CD4-positive, alpha-beta T cell treated with Interleukin-15 for 1 hour (primary cell): ENCODE data around the gene GRIK1.

Source experiments
- DNase-seq: peaks from one replicate; pipeline ENCODE4 v3.0.0-alpha.2; 2020

The GRIK1 gene

DNA sequence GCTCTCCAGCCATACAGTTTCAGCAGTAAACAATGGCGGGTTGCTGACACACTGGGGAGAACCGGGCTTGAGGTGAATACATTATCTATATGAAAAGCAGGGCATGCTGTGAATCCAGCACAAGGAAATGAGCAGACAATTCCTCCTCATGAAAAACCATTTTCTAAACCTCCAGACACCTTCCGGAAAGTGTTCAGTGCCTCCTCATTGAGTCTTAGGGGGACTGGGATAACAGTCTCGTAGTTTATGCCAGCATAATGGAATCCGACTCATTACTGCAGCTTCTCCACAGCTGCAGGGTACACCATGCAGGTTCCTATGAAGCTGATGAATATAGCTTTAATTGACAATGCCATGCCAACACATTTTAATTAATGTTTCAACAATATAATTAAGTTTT lies 356.9 kb downstream of the GRIK1 start:
- DNase-seq, result no peak

DNA sequence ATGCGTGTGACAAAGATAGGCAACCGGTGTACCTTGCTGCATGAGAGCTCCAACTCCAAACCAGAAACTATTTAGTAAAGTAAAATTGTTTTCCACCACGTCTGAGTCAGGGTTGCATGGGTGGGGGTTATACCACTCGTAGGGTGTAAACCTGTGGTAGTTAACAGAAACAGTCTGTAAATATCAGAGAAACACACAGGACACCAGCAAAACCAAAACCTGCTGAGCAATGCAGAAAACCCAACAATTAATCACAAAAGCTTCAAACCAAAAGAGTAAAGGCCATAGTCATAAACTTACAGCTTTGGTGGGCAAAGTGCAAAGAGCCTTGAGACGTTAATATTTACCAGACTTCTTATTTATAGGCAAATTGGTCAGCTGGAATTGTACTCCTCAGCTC lies 358.4 kb downstream of the GRIK1 start:
- DNase-seq, result no peak

GRCh38 chr21:29580732-29581285 lies 359.0 kb downstream of the GRIK1 start:
- no peak for DNase-seq

DNA sequence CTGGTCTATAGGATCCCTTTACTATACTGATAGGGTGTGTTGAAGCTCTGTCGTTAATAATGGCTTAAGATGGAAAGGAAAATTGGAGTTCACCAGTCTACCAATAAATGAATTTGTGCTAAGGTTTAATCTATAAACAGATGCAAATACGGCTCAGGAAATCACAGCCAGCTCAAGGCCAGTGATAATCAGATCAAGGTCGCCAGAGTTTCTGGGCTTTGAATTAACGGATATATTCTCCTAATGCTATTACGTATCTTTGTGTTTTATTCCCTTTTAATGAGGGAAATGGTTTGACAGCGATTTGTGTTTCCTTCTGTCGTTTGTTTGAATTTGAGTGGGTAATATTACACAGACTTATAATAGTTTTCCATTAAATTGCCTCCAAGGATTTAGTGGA lies 361.5 kb downstream of the GRIK1 start:
- no peak for DNase-seq

DNA sequence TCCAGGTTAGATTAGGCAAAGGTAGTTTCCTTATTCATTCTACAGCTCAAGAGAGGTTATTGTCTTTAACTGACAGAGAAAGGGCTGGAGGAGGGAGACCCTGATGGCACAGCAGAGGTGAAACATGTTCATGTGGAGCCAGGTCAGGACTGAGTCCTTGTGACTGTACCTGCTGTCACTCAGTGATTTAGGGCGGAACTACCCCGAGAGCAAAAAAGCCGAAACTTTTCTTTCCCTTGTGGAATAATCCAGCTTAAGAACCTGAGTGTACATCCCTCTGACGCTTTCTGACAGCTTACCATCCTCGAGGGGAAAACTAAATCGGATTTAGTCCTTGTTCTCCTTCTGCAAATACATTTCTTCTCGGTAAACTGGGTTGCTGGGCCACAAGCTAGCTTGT lies 367.8 kb downstream of the GRIK1 start:
- DNase-seq, result no peak

DNA sequence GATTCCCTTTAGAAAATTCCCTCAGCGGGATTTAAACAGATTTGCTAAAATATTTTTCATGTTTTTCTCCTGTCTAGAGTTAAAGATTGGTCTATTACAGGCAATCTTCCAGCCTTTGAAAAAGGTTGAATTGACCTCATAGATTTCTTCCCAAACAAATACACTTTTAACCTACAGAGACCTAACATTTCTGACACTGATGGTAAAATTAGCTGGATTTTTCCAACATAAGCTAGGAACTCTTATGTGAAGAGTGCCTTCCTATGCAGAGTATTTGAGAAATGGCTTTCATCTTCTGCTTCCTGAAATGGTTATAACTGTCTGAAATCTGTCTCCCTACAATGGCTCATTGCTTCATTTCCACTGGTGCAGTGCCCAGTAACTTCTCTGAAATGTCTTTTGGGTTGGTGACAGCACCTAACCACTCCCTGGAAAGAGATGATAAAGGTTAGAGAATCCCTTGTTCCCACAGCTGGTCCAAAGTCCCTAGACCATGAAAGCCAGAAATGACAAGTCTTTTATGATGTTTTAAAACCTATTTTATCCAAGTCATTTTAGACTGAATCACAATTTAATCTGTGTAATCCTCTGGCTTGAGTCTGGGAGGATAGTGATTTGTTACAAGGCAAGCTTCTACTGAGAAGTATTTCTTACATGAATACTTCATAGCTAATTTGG lies 371.6 kb downstream of the GRIK1 start:
- no peak for DNase-seq

DNA sequence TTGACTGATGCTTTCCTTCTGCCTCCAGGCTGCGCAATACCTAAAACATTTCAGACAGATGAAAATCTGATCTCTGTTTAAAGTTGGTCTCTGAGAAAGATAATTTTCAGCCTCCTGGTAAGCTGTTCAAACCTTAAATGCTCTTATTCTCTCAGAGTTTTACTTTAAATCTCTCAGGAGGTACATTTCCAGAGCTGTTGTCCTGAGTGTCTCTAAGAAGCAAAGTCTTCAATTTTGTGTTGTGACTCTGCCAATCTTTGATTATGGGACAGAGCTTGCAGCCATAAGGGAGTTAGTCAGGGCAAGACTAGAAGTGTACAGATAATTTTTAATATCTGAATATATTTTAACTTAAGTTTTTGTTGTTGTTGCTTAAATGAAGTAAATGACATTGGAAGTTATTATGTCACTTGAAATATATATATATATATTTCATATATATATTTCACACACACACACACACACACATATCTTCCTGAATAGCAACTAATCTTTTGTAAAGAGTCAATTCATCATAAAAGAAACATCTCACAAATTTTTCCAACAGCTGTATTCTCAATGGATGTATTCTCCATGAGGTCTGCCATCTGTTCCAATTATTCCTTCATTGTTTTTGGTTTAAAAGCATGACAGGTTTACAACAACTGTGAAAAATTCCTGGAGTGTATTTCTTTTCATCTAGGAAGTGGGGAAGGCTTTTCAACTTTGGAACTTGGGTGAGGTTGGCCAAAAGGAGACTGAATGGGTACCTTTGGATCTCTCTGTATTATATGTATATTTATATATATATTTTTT lies 381.7 kb downstream of the GRIK1 start:
- DNase-seq, result no peak

DNA sequence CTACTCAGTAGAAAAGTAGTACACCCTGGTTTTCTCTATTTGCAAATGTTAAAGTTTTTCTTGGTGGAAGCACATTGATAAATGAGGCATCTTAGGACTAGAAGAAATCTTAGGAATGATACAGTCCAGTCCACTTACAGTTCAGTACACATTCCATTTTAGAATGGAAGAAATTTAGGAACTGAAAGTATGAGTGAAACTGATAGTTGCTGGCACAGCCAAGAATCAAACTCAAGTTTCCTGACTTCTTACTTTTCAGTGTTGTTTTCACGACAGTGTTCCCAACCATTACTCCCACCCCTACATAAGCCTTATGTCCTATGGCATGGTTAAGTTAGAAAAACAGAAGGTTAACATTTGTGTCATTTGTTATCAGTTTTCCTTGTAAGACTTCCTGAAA lies 382.6 kb downstream of the GRIK1 start:
- DNase-seq, result no peak

DNA sequence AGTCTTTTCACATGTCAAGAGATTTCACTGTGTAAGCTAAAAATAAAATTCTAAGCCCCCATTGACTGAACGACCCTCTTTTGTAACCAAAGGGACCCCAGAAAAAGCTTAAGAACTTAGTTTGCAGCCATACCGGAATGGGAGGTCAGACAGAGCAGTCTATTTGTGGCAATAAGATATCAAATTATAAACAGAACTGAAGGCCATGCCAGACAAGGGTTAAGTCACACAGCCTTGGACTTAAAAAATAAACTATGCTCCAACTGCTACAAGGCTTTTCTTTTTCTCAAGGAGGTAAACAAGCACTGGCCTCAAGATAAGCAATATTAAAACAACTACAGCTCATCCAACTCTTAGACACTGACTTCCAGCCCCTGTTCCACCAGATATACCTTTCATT lies 384.2 kb downstream of the GRIK1 start:
- no peak for DNase-seq

DNA sequence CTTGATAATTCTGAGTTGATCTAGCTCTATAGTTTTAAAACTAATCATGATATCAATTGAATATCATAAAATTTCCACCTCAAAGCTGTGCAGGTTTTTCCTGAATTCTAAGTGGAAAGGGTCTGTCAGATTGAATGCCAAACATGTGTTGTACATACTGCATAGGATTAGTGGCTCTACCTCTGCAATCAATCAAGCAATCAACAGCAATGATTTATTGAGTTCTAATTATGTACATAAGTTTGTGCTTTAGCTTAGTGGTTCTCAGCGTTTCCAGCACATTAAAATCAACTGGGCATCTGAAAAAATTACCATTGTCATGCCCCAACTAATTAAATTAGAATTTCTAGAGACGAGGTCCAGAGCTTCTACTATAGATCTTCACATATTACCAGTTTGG lies 389.6 kb downstream of the GRIK1 start:
- DNase-seq, result no peak

DNA sequence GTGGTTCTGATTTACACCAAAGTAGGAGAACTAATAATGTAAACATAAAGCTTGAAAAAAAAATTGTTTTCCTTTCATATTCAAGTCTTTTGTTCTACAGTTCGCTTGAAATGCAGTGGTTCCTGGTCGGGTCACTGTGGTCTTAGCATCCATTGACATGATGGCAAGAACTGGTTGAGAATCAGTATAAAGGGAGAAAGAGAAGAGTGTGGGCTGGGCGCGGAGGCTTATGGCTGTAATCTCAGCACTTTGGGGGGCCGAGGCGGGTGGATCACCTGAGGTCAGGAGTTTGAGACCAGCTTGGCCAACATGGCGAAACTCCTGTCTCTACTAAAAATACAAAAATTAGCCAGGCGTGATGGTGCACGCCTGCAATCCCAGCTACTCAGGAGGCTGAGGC lies 390.2 kb downstream of the GRIK1 start:
- no peak for DNase-seq

DNA sequence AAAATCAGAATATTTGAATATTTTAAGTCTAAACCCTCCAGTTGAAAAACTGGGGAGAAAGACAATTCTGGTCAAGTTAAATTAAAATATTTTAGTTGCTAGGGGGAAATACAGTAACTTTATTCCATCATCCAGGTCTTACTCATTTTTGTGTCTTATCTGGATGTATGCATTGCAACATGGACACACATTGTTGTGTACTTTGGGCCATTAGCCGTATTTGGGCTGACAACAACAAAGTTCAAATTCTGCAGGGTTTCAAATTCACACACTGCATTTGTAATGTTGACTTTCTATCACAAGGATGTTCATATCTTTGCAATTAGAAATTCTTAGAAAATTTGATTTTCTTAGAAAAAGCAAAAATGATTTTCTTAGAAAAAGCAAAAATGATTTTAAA lies 391.8 kb downstream of the GRIK1 start:
- DNase-seq, result no peak

GRCh38 chr21:29546071-29546470 lies 393.7 kb downstream of the GRIK1 start:
- DNase-seq, result no peak

DNA sequence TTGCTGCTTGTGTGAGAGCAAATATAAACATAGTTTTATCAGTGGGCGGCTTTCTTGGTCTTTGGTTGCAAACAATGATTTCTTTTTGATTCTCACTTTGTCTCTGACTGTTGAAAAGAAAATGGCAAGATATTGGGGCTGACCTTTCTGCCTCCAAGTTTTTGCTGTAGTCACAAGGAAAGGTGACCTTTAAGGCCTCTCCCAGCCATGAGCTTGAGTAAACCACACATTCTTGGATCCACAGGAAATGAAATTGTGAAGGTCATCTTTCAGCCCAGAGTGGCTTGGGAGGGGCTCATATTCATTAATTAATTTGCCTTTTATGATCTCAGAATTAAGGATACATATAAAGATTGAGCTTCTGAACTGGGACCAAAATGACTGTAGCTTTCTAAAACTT lies 399.5 kb downstream of the GRIK1 start:
- DNase-seq, result no peak

DNA sequence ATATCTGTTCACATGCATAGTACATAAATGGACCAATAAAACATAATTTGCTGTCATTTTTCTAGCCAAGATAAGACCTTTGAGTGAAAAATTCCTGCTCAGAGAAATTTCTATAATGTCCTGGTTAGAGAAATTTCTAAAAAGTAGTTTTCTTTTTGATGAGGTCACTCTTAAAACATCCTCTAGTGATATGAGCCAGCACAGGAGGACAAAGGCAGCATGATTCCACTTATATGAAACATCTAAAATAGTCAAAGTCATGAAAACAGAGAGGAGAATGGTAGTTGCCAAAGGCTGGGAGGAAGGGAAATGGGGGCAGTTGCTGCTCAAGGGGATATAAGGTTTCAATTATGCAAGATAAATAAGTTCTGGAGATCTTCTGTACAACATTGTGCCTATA lies 401.7 kb downstream of the GRIK1 start:
- DNase-seq, result no peak

- DNase-seq, result no peak
These were observed 405.3 kb downstream of the GRIK1 start for GRCh38 chr21:29534448-29534847.

GRCh38 chr21:29529139-29529538 lies 410.7 kb downstream of the GRIK1 start:
- DNase-seq, result no peak

DNA sequence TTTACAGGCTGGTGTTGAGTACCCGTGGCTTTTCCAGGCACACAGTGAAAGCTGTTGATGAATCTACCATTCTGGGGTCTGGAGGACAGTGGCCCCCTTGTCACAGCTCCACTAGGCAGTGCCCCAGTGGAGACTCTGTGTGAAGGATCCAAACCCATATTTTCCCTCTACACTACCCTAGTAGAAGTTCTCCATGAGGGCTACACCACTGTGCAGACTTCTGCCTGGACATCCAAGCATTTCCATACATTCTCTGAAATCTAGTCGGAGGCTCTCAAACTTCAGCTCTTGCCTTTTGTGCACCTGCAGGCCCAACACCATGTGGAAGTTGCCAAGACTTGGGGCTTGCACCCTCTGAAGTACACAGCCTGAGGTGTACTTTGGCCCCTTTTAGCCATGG lies 413.3 kb downstream of the GRIK1 start:
- DNase-seq, result no peak

DNA sequence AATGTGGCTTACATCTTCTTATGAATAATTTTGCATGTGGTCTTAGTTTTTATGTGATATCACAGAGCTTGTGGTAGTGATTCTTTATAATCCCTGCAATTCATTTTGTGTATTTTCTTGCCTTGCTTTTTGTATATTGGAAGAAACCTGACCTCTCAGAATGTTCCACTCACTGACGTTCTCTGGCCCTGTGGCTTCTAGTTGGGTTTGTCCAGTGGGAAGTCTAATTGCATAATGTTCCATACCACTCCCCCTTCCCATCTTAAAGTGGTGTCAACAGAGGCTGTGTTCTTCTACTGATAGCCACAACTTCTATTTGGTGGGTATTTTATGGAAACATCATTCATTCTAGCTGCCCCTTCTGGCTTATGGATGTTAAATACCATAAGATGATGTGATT lies 415.7 kb downstream of the GRIK1 start:
- DNase-seq, result no peak

DNA sequence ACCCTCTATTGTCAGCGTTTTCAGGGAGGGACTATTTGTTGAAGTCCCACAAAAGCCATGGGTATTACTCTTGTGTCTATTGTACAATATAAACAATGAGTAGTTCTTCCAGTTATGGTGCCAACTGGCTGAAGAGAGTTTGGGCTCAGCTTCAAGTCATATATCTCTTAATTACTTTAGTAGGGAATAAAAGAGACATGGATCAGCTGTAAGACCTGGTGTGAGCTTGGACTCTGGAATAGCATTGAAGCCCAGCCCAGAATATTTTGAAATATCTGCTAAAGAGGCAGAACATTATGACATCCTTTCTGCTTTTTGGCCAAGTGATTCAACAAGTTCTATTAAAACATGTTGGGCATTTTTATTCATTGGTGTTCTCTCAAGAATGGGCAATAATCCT lies 416.1 kb downstream of the GRIK1 start:
- DNase-seq, result no peak

- DNase-seq, result no peak
These were observed 417.9 kb downstream of the GRIK1 start for GRCh38 chr21:29521872-29522271.

DNA sequence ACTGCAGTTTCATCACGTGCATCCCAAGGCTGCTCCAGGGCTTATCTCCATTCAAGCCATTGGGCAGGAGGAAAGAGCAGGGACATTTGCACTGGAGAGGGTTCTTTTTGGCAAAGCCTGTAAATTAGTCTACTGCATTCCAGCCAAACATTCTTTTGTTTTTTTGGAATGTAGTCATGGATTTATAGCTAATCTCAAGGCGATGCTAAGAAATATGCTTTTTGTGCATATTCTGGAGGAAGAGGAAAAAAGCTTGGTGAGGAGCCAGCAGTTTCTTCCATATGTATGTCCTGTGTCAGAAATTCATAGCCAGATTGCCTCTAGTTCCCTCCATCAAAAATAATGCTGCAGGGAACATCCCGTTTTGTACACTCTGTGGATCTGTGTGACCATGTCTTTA lies 419.6 kb downstream of the GRIK1 start:
- DNase-seq, result no peak

DNA sequence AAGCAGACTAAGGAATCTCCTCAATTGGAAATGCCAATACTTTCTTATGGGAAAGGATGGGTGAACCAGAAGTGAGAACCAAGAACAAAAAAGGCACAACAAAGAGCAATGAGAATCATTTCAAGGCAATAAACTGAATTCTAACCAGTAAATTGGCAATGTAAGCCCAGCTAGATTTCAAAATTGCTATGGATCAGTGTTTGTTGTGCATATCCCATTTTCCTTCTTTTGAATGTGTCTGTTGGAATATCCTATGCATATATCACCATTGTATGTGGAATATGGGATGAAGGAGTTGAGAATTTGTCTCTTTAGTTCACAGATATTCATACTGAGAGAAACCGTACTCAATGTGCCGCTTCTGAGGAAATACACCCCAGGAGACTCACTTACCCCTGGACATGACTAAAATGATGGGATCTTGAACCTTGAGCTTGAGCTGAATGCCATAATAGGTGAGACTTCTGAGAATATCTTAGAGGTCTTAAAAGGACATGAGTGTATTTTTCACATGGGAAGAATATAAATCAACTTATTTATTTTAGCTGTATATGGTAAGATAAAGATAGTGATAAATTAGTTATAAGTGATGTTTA lies 425.0 kb downstream of the GRIK1 start:
- DNase-seq, result no peak

DNA sequence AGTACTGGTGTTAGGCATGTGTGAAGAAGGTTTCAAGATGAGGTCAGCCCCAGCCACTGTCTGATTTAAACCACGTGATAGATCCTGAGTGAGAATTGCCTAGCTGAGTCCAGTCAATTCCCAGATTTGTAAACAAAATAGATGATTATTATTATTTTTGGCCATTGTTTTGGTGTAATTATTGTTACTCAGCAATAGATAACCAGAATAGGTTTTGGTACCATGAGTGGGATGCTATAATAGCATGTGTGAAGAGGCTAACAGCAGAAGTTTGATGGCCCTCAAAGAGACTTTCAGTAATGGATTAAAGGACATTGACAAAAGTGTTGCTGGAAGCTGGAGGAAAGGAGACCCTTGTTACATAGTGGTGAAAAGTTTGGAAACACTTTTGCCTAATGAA lies 426.3 kb downstream of the GRIK1 start:
- DNase-seq, result no peak
